ENCODE data around the gene ZNF776.
"Not testable (repeated sequence)": the region's sequence is repeated elsewhere in the genome, so short reads cannot be mapped to it uniquely, and the experiment has no call there.

ZNF776 gene

GRCh38 chr19:57779220-57779845 is 32.7 kb downstream of the ZNF776 start:
- DNase-seq, result no peak

- no peak for DNase-seq
Observed at GRCh38 chr19:57786286-57786685, 39.7 kb downstream of the ZNF776 start.

DNA sequence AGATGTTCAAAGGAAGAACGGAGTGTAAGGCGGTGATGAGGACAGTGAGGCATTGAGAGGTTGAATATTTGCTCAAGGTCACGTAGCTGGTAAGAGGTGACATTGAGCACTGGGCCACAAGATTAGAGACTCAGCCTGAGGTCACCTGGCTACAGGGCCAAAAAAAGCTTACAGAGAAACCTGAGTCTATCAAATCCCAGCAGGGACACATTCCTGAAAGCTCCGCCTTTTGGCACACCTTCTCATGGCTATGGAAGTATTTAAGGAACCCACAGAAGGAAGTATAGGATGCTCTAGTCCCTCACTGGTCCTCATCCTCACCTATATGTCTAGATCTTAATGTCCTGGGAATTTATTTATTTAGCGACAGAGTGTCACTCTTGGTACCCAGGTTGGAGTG is 40.3 kb downstream of the ZNF776 start:
- DNase-seq, result no peak

DNA sequence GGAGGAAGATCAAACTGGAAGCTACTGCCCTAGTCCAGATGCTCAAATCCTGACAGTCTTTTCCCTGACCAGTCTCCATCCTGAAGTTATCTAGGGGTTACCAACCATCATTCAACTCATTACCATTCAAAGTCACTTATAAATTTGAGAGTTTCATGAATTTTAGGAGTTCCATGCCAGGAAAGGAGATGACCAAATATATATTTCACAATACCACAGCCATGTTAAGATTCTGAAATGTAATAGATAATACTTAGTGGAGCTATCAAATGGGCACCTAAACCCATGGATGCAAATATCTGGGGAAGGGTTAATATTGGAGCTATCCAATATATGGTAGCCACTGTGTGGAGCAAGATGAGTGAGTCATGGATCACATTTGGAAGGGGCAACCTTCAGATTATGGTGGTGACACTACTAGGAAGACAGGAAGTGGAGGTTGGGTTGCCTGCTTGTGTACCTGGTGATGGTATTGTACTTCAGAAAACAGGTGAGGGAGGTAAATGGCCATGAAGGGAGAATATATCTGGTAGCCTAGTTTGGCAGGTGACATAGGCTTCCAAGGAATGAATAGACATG is 41.6 kb downstream of the ZNF776 start:
- no peak for DNase-seq

DNA sequence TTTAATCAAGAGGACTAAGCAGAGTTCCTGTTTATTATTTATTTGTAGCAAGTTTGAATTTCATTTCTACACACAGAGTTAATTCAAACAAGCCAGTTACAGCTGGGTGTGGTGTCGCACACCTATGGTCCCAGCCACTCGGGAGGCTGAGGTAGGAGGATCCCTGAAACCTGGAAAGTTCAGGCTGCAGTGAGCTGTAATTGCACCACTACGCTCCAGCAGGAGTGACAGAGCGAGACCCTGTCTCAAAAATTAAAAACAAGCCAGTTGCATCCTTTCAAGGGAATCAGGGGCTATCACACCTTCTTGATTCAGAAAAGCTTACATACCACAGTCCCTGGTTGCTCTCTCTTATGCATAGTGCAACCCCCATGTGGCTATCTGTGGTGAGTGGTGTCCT is 42.7 kb downstream of the ZNF776 start:
- no peak for DNase-seq

DNA sequence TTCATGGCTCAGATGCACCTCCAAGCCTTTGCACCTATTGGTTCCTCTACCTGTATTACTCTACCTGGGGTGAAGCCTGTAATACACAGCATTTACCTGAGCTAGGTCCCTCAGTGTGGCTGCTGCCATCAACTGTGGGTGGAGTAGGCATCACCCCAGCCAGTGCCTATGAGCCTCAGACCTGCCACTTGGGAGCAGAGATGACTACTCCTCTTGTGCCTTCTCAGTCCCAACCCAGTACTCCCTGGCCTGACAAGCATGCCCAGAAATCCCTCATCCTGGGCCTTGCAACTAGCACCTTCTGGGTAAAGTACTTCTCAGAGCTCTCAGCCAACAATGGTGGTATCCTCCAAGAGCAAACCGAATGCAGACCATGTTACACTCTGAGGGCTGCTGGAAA is 50.0 kb downstream of the ZNF776 start:
- not testable (repeated sequence) for DNase-seq

DNA sequence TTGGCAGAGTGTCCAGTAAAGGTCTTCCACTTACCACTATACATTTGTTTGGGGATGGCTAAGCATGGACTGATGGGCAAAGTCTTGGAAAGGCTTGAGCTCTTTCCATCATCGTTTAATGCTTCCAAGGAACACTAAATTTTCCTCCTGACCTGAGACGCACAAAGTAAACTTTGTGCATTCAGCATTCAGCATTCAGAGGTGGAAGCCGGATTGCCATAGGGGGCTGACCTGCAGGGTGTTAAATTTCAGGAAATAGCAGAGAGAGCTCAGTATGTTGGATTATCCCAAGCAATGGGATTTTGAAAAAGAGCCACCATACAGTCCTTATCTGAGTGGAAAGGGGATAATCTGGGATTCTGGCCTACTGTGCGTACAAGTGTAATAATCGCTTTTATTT is 54.1 kb downstream of the ZNF776 start:
- no peak for DNase-seq

DNA sequence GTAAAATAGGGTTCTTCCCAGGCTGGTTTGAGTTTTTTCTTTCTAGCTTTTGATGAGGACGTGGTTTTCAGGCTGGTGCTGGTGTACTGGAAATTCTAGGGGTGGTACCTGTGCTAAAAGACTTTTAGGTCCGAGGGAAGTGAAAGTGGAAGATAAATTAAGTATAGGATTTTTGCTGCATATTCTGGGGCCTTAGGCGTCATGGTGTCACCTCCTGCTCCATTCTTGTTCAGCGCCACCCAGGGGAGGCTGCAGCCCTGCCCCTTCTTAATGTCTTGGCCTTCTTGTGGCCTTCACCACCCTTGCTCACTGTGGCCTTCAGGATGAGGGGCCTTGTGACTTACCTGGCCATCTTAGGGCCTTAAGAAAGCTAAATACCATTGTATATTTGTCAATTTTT is 55.7 kb downstream of the ZNF776 start:
- no peak for DNase-seq

- DNase-seq, result no peak
Observed at GRCh38 chr19:57803265-57803593, 56.6 kb downstream of the ZNF776 start.

GRCh38 chr19:57803594-57804325 is 57.1 kb downstream of the ZNF776 start:
- no peak for DNase-seq

DNA sequence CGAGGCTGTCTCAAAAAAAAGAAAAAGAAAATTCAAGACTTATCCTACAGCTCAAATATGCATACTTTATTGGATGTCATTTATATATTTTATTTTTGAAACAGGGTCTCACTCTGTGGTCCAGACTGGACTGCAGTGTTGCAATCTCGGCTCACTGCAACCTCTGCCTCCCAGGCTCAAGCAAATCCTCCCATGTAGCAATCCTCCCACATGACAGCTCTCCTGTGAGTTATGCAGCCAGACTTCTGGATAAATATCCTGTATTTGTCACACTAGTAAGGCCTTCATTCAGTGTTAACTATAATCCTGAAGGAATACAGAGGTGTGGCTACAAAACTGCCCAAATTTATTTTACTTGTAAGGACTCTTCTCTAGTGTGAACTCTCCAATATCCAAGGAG is 60.9 kb downstream of the ZNF776 start:
- no peak for DNase-seq
